Measurements from ENCODE around the gene NPAS4. TPM values are rescaled to one million over a fixed set of nuclear protein-coding genes. Genes with fewer than 3 reads are reported as not detected.

The NPAS4 gene
- total RNA-seq, 1 experiment from 2014 or later: 1.6 TPM

DNA sequence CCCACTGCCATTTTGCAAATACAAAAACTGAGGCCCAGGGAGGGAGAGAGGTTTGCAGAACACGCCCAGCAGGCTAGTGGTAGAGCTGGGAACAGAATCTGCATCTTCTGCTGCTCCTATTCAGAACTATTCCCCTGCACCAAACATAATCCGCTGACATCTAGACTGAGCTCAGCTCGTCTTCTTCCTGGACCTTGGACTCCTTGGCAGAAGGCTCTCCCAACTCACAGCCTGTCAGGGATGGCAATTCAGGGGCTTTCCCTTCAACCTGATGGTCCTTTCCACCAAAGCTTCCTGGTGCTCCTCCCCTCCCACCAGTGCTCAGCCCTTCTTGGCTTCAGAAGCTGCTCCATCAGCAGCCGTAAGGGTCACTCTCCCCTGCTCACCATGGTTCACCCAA is 9.5 kb upstream of the NPAS4 start:
- H3K79me1 ChIP-seq (ENCODE audit: insufficient read depth, low read depth, low read length, poor library complexity, severe bottlenecking): no peaks in the 10 kb centered on the region
- no peak overlapping the region for H3K4ac ChIP-seq (ENCODE audit: low read depth, low read length)
- no peak overlapping the region for H3K4me2 ChIP-seq (ENCODE audit: insufficient read depth, insufficient read length, low read length)
- H2BK120ac ChIP-seq (ENCODE audit: low read depth, low read length, poor library complexity, severe bottlenecking): no peak overlapping the region
- H3K23me2 ChIP-seq (ENCODE audit: insufficient read length, low read depth, low read length, poor library complexity, severe bottlenecking): peaks cover 10% of the 10 kb centered on the region
- no peak overlapping the region for H2AK5ac ChIP-seq (ENCODE audit: insufficient read length, low read length)
- H3K9ac ChIP-seq (ENCODE audit: extremely low read depth, insufficient read length, low read length): no peak overlapping the region
- no peak overlapping the region for H3K4me3 Mint-ChIP-seq
- no peak overlapping the region for H3T11ph ChIP-seq (ENCODE audit: low read length)
- H3K18ac ChIP-seq (ENCODE audit: insufficient read length, low read depth, low read length): no peak overlapping the region
- H3K27ac ChIP-seq (ENCODE audit: insufficient read length, low read depth, low read length): no peak overlapping the region
- no CpG with 5 or more reads among the region's 4 CpGs for WGBS (ENCODE audit: extremely low coverage, insufficient read length, low lambda C conversion rate)
- peaks cover 10% of the 10 kb centered on the region for H3K4me1 ChIP-seq (ENCODE audit: insufficient read depth, low read length)
- peaks cover 4% of the 10 kb centered on the region for H3K27me3 Mint-ChIP-seq (ENCODE audit: low read depth)
- peaks cover 39 to 43% of the 10 kb centered on the region in 2 experiments for H3K4me1 Mint-ChIP-seq
- no peaks in the 10 kb centered on the region for H3K9me3 Mint-ChIP-seq
- H2BK20ac ChIP-seq (ENCODE audit: low read depth, low read length, poor library complexity, severe bottlenecking): no peak overlapping the region
- no peak overlapping the region for H3K14ac ChIP-seq (ENCODE audit: insufficient read depth, low read length)
- H3K27ac Mint-ChIP-seq: peak overlapping the region in 1 of 3 experiments; percentile 55; a peak in 2 of 7 replicates
- H4K91ac ChIP-seq (ENCODE audit: insufficient read length, low read depth, low read length): no peak overlapping the region
- H2AFZ ChIP-seq (ENCODE audit: low read length): no peak overlapping the region
- H3K23ac ChIP-seq (ENCODE audit: insufficient read length, low read depth, low read length): no peak overlapping the region
- DNase-seq: no peak
- H3K9me3 ChIP-seq (ENCODE audit: control insufficient read depth, low read depth, low read length): no peaks in the 10 kb centered on the region
- no peaks in the 10 kb centered on the region for H3K79me2 ChIP-seq (ENCODE audit: insufficient read depth, low read length)
- no peak overlapping the region for H2BK12ac ChIP-seq (ENCODE audit: insufficient read length, low read depth, low read length)
- no peak overlapping the region for H4K8ac ChIP-seq (replicated peaks; ENCODE audit: insufficient read length, low read depth, low read length)
- no peak overlapping the region for H2BK5ac ChIP-seq (ENCODE audit: insufficient read length, low read length)
- H4K5ac ChIP-seq (ENCODE audit: insufficient read length, low read depth, low read length): no peak overlapping the region
- no peaks in the 10 kb centered on the region for H4K20me1 ChIP-seq (ENCODE audit: control insufficient read depth, insufficient read depth, insufficient read length)
- no peak overlapping the region for H3K56ac ChIP-seq (ENCODE audit: insufficient read length, low read depth, low read length)
- no peak for TF ChIP-seq CTCF (conservative IDR thresholded peaks at IDR 0.05)
- no peaks in the 10 kb centered on the region; the same call in 1 of the 2 replicates for H3K27me3 ChIP-seq (ENCODE audit: insufficient read depth, low read length)
- no peak overlapping the region for H2BK15ac ChIP-seq (ENCODE audit: low read depth, low read length)
- no peaks in the 10 kb centered on the region for H3K36me3 Mint-ChIP-seq (ENCODE audit: insufficient read depth in 1 of 3, low read depth in 3 of 3)
